CD14-positive monocyte (primary cell): ENCODE data around the gene ARHGEF25. TPM values are rescaled to one million over a fixed set of nuclear protein-coding genes. Genes with fewer than 3 reads are reported as not detected.
"Not testable (repeated sequence)": the region's sequence is repeated elsewhere in the genome, so short reads cannot be mapped to it uniquely, and the experiment has no call there.

Experiments used
- DNase-seq, 3 donors: peaks; one replicate each; pipeline ENCODE4 v3.0.0-alpha.2; 2011 to 2022
- H2AFZ ChIP-seq: 2 replicates; pipeline ENCODE4 v1.6.0; 2012; ENCODE audit warnings: mild to moderate bottlenecking, low read depth, low read length, inconsistent platforms; ENCODE audit not compliant: insufficient read depth, poor library complexity, severe bottlenecking
- H3K27ac ChIP-seq, 2 donors: 1 replicate in 1 of 2; 2 replicates in 1 of 2; pipeline ENCODE4 v1.5.1; 2012 to 2013; ENCODE audit warnings: low read length in 2 of 2, control low read depth in 1 of 2, inconsistent platforms in 1 of 2, low read depth in 1 of 2, mild to moderate bottlenecking in 1 of 2
- H3K27me3 ChIP-seq, 2 donors: one replicate each; pipeline versions ENCODE4 v1.6.0 to v1.6.1; 2011 to 2013; ENCODE audit warnings: low read length in 2 of 2; ENCODE audit not compliant: control insufficient read depth in 2 of 2, insufficient read depth in 2 of 2
- H3K36me3 ChIP-seq, 2 donors: replicated peaks in 1 of 2; 1 replicate in 1 of 2; 2 replicates in 1 of 2; pipeline versions ENCODE4 v1.5.1 to v1.6.1; 2012 to 2013; ENCODE audit warnings: low read length in 2 of 2, control low read depth in 1 of 2, inconsistent platforms in 1 of 2, mild to moderate bottlenecking in 1 of 2; ENCODE audit not compliant: insufficient read depth in 2 of 2, control insufficient read depth in 1 of 2
- H3K4me1 ChIP-seq, 2 donors: 1 replicate in 1 of 2; 2 replicates in 1 of 2; pipeline versions ENCODE4 v1.5.1 to v1.6.1; 2012 to 2013; ENCODE audit warnings: low read length in 2 of 2, control low read depth in 1 of 2, inconsistent platforms in 1 of 2, mild to moderate bottlenecking in 1 of 2, moderate library complexity in 1 of 2; ENCODE audit not compliant: insufficient read depth in 2 of 2, control insufficient read depth in 1 of 2
- H3K4me2 ChIP-seq: replicated peaks from 2 replicates; pipeline ENCODE3; 2012; ENCODE audit warnings: low read length, moderate library complexity, mild to moderate bottlenecking; ENCODE audit not compliant: poor library complexity, severe bottlenecking; ENCODE audit errors: extremely low read depth
- H3K4me3 ChIP-seq, 3 experiments: fragments of 200-600 bp in 1 of 3; sonication (generic) in 1 of 3; replicated peaks in 1 of 3; 1 replicate in 2 of 3; 2 replicates in 1 of 3; pipeline ENCODE4 v1.5.1; 2011 to 2013; ENCODE audit warnings: low read length in 3 of 3, mild to moderate bottlenecking in 3 of 3, control low read depth in 2 of 3, low read depth in 2 of 3, inconsistent platforms in 1 of 3, moderate library complexity in 1 of 3
- H3K79me2 ChIP-seq: 2 replicates; pipeline ENCODE4 v1.6.0; 2012; ENCODE audit warnings: mild to moderate bottlenecking, control low read depth, inconsistent platforms, low read length, moderate library complexity; ENCODE audit not compliant: insufficient read depth
- H3K9ac ChIP-seq: 2 replicates; pipeline ENCODE4 v1.6.0; 2017; ENCODE audit warnings: low read length, mild to moderate bottlenecking; ENCODE audit not compliant: insufficient read depth, poor library complexity, severe bottlenecking
- H3K9me3 ChIP-seq, 2 donors: replicated peaks in 1 of 2; 1 replicate in 1 of 2; 2 replicates in 1 of 2; pipeline versions ENCODE4 v1.5.1 to v1.6.1; 2012 to 2013; ENCODE audit warnings: low read length in 2 of 2, control low read depth in 1 of 2; ENCODE audit not compliant: control insufficient read depth in 1 of 2, insufficient read depth in 1 of 2
- H4K20me1 ChIP-seq: 2 replicates; pipeline ENCODE4 v1.6.0; 2012; ENCODE audit warnings: mild to moderate bottlenecking, low read length, control low read depth, moderate library complexity; ENCODE audit not compliant: insufficient read depth
- H3K27ac Mint-ChIP-seq, 7 donors: one replicate each; pipeline ENCODE4 v1.8.0; 2020; ENCODE audit warnings: mild to moderate bottlenecking in 7 of 7, mixed read lengths in 7 of 7, moderate library complexity in 6 of 7, inconsistent platforms in 2 of 7
- H3K27me3 Mint-ChIP-seq, 3 donors: one replicate each; pipeline ENCODE4 v1.8.0; 2021 to 2022; ENCODE audit warnings: low read depth in 3 of 3, mild to moderate bottlenecking in 3 of 3, mixed read lengths in 3 of 3, moderate library complexity in 3 of 3, inconsistent platforms in 1 of 3
- H3K36me3 Mint-ChIP-seq, 2 donors: one replicate each; pipeline ENCODE4 v1.8.0; 2020; ENCODE audit warnings: mixed read lengths in 2 of 2, inconsistent platforms in 1 of 2, mild to moderate bottlenecking in 1 of 2
- H3K4me1 Mint-ChIP-seq: one replicate; pipeline ENCODE4 v1.8.0; 2020; ENCODE audit warnings: mild to moderate bottlenecking, mixed read lengths
- H3K4me3 Mint-ChIP-seq, 2 donors: one replicate each; pipeline ENCODE4 v1.8.0; 2020; ENCODE audit warnings: mild to moderate bottlenecking in 2 of 2, mixed read lengths in 2 of 2, moderate library complexity in 1 of 2
- H3K9me3 Mint-ChIP-seq, 7 donors: one replicate each; pipeline ENCODE4 v1.8.0; 2020 to 2022; ENCODE audit warnings: mixed read lengths in 7 of 7, mild to moderate bottlenecking in 6 of 7, moderate library complexity in 6 of 7, inconsistent platforms in 2 of 7
- WGBS: methylation state at CpG from one replicate; pipeline ENCODE4 v1.1.5; 2013; ENCODE audit warnings: missing lambda C conversion rate; ENCODE audit not compliant: insufficient coverage; 5-methylcytosine and 5-hydroxymethylcytosine counted together
- intact Hi-C, 2 donors: fragments of 100-400 bp; cut with micrococcal nuclease; formaldehyde crosslinking; loops; one replicate each; pipeline versions ENCODE4 v1.15.0 to v1.15.1; 2023
- polyA plus RNA-seq, 3 donors: library from polyadenylated mRNA; depleted of rRNA in 1 of 3; unstranded in 2 of 3; stranded (reverse) in 1 of 3; fragments of 300-500 nt in 2 of 3; fragments of >200 nt in 1 of 3; fragmentation: Illumina TruSeq in 2 of 3; gene quantifications; 1 replicate in 2 of 3; 2 replicates in 1 of 3; pipeline ENCODE4 v1.2.3, GENCODE V29; 2012 to 2021
- TF ChIP-seq, protein P1 (sequence below): fragments of 200-600 bp; IDR thresholded peaks from one replicate; pipeline ENCODE4 v1.8.0; 2022; ENCODE audit warnings: antibody characterized with exemption, mild to moderate bottlenecking

ARHGEF25 gene
- polyA plus RNA-seq, 3 donors, result not detected

DNA sequence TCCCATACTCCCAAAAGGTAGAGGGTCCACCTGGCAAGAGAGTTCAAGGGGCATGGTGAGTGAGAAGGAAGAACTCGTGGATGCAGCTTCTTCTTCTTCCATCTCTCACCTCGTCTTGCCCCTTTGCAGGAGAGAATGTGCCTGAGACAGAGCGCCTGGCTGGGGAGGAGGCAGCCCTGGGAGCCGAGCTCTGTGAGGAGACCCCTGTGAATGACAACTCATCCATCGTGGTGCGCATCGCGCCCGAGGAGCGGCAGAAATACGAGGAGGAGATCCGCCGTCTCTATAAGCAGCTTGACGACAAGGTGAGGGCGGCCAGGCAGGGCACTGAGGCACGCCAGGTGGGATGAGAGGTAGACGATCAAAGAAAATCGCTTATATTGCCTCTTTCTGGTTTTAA is 41.4 kb upstream of the ARHGEF25 start:
- WGBS, result 97% methylated on average over 8 of the region's 18 CpGs
- no peak for DNase-seq
- H3K79me2 ChIP-seq, result no peaks in the 10 kb centered on the region
- Mint-ChIP-seq H3K9me3 (no peaks in the 10 kb centered on the region), H3K27me3 (peaks cover 6 to 8% (median 7%) of the 10 kb centered on the region in 3 donors), H3K4me1 (no peaks in the 10 kb centered on the region), H3K36me3 (no peaks in the 10 kb centered on the region), H3K4me3 (no peak overlapping the region), H3K27ac (no peak overlapping the region)
- H3K9me3 ChIP-seq, result no peaks in the 10 kb centered on the region
- H3K4me1 ChIP-seq, result no peaks in the 10 kb centered on the region
- no peak overlapping the region for H3K9ac ChIP-seq
- no peak overlapping the region for H3K4me2 ChIP-seq
- H3K36me3 ChIP-seq, result no peaks in the 10 kb centered on the region
- H3K4me3 ChIP-seq, result no peak overlapping the region
- no peaks in the 10 kb centered on the region for H4K20me1 ChIP-seq
- no peak overlapping the region for H2AFZ ChIP-seq
- intact Hi-C loops, result no loop called here
- H3K27ac ChIP-seq, result no peak overlapping the region
- H3K27me3 ChIP-seq, result no peaks in the 10 kb centered on the region
- TF ChIP-seq, protein P1, sequence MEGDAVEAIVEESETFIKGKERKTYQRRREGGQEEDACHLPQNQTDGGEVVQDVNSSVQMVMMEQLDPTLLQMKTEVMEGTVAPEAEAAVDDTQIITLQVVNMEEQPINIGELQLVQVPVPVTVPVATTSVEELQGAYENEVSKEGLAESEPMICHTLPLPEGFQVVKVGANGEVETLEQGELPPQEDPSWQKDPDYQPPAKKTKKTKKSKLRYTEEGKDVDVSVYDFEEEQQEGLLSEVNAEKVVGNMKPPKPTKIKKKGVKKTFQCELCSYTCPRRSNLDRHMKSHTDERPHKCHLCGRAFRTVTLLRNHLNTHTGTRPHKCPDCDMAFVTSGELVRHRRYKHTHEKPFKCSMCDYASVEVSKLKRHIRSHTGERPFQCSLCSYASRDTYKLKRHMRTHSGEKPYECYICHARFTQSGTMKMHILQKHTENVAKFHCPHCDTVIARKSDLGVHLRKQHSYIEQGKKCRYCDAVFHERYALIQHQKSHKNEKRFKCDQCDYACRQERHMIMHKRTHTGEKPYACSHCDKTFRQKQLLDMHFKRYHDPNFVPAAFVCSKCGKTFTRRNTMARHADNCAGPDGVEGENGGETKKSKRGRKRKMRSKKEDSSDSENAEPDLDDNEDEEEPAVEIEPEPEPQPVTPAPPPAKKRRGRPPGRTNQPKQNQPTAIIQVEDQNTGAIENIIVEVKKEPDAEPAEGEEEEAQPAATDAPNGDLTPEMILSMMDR, result no peak

DNA sequence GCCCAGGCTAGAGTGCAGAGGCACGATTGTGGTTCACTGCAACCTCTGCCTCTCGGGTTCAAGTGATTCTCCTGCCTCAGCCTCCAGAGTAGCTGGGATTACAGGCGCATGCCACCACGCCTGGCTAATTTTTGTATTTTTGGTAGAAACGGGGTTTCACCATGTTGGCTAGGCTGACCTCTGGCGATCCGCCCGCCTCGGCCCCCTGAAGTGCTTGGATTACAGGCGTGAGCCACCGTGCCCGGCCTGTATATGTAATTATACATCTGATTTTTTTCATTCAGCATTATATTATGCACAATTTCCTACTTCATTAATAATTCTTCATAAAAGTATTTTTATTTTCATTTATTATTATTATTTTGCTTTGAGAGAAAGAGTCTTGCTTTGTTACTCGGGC is 40.8 kb upstream of the ARHGEF25 start:
- H3K4me3 ChIP-seq, H3K27me3 ChIP-seq, H3K4me1 Mint-ChIP-seq, H3K9ac ChIP-seq, H2AFZ ChIP-seq, H4K20me1 ChIP-seq, intact Hi-C loops, H3K36me3 Mint-ChIP-seq, H3K36me3 ChIP-seq, H3K4me3 Mint-ChIP-seq, DNase-seq, H3K4me2 ChIP-seq, H3K4me1 ChIP-seq, H3K27ac Mint-ChIP-seq, H3K9me3 ChIP-seq, H3K79me2 ChIP-seq, H3K9me3 Mint-ChIP-seq, H3K27ac ChIP-seq: not testable (repeated sequence)
- WGBS, result 97% methylated on average over 3 of the region's 13 CpGs
- H3K27me3 Mint-ChIP-seq, result peaks cover 6 to 11% (median 10%) of the 10 kb centered on the region in 3 donors
